ENCODE data around the gene TRPV2. TPM values are rescaled to one million over a fixed set of nuclear protein-coding genes. Genes with fewer than 3 reads are reported as not detected.

Gene TRPV2
- total and polyA plus RNA-seq, 7 experiments from 2014 or later = 66.8 to 141 (median 80.0) TPM

DNA sequence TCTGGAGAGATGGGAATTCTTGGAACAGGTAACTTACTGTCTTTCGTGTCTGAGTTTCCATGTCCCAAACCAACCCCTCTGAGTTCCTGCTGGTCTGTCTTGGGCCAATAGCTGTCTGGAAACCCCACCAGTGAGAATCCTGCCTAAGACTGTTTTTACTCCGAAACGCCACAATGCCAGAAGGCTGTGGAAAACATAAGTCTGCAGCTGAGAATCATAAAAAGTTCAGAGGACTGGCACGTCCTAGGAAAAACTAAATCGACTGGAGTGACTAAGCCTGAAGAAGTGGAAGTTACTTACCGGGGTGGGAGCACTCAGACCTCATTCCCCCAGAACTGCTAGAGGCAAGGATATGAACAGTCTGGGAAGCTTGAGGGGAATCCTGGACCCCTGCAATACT is 63.3 kb downstream of the TRPV2 start:
- no peaks in the 10 kb centered on the region for H3K4me1 ChIP-seq (ENCODE audit: control insufficient read depth in 2 of 2, insufficient read depth in 2 of 2, low read length in 2 of 2)
- Mint-ChIP-seq H3K36me3 (no peaks in the 10 kb centered on the region), H3K9me3 (no peaks in the 10 kb centered on the region), H3K27ac (no peak overlapping the region), H3K27me3 (no peaks in the 10 kb centered on the region), H3K4me3 (no peak overlapping the region), H3K4me1 (peaks cover 0 to 2% (median 0%) of the 10 kb centered on the region in 7 donors)
- DNase-seq (no peak), ATAC-seq (no peak)
- no peaks in the 10 kb centered on the region for H3K27me3 ChIP-seq (ENCODE audit: control insufficient read depth in 2 of 2, insufficient read depth in 2 of 2, low read length in 2 of 2)
- no peak overlapping the region for H3K27ac ChIP-seq (ENCODE audit: low read depth, low read length)
- intact Hi-C loops (cut with micrococcal nuclease) = no loop called here
- ChIA-PET CTCF (interaction anchor here (0.6 kb wide), 1 partner anchor 14 kb away, joined by 3 read pairs; no protein-coding TSS in a partner anchor), POLR2A (no interaction called here)
- no peaks in the 10 kb centered on the region for H3K9me3 ChIP-seq (ENCODE audit: control insufficient read depth in 2 of 3, low read length in 3 of 3)
- no peaks in the 10 kb centered on the region for H3K36me3 ChIP-seq (ENCODE audit: control insufficient read depth in 2 of 3, insufficient read depth in 3 of 3, low read length in 3 of 3)
- no peak overlapping the region for H3K4me3 ChIP-seq (ENCODE audit: low read length)

DNA sequence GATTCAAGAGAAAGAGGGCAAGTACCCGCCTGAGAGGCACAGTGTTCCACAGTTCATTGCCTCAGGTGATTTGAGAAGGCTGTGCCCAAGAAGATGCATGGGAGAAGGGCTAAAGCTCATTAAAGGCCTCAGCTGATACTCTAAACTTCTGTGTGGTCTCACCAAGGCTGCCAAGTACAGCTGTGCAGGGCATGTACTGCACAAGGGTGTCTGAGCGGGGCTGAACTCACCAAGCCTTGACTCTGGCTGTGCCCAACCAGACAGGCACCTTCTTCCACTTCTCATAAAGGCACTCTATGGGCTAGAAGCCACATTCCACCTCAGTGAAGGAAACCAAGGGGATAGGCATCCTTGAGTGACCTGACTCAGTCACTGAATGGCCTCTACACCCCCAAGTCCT is 63.9 kb downstream of the TRPV2 start:
- no peaks in the 10 kb centered on the region for H3K27me3 Mint-ChIP-seq
- no peak overlapping the region for H3K27ac Mint-ChIP-seq
- POLR2A ChIA-PET = no interaction called here
- intact Hi-C loops (cut with micrococcal nuclease) = no loop called here
- H3K4me1 ChIP-seq (ENCODE audit: control insufficient read depth in 2 of 2, insufficient read depth in 2 of 2, low read length in 2 of 2) = no peaks in the 10 kb centered on the region
- no peak for DNase-seq
- no peaks in the 10 kb centered on the region for H3K9me3 ChIP-seq (ENCODE audit: control insufficient read depth in 2 of 3, low read length in 3 of 3)
- CTCF ChIA-PET = interaction anchor here (0.6 kb wide), 1 partner anchor 14 kb away, joined by 3 read pairs; no protein-coding TSS in a partner anchor
- no peaks in the 10 kb centered on the region for H3K9me3 Mint-ChIP-seq
- no peak overlapping the region for H3K27ac ChIP-seq (ENCODE audit: low read depth, low read length)
- no peaks in the 10 kb centered on the region for H3K36me3 ChIP-seq (ENCODE audit: control insufficient read depth in 2 of 3, insufficient read depth in 3 of 3, low read length in 3 of 3)
- no peak for ATAC-seq
- no peak overlapping the region for H3K4me3 Mint-ChIP-seq
- H3K36me3 Mint-ChIP-seq = no peaks in the 10 kb centered on the region
- no peak overlapping the region for H3K4me3 ChIP-seq (ENCODE audit: low read length)
- H3K27me3 ChIP-seq (ENCODE audit: control insufficient read depth in 2 of 2, insufficient read depth in 2 of 2, low read length in 2 of 2) = no peaks in the 10 kb centered on the region
- H3K4me1 Mint-ChIP-seq = peaks cover 0 to 2% (median 0%) of the 10 kb centered on the region in 7 donors

DNA sequence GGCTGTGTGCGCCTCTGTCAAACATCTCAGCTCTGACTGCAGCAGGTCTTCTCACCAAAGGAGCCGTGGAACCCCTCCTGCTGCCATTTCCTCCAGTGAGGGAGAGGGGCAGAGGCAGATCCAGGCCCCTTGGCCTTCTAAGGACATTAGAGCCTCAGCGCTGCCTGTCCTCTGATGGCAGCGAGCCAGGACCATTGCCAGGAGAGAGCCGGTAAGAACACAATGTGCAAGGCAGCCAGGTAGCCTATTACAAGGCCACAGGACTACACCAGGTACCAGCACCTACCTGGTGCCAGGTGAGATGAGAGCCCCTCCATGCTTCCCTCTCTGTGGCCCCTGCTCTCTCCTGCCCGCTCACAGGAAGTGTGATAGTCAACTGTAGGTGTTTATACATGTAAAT is 65.6 kb downstream of the TRPV2 start:
- Histone ChIP-seq H3K9me3 (ENCODE audit: control insufficient read depth in 2 of 3, low read length in 3 of 3) (no peaks in the 10 kb centered on the region), H3K27ac (ENCODE audit: low read depth, low read length) (no peak overlapping the region), H3K36me3 (ENCODE audit: control insufficient read depth in 2 of 3, insufficient read depth in 3 of 3, low read length in 3 of 3) (no peaks in the 10 kb centered on the region), H3K4me1 (ENCODE audit: control insufficient read depth in 2 of 2, insufficient read depth in 2 of 2, low read length in 2 of 2) (no peaks in the 10 kb centered on the region), H3K4me3 (ENCODE audit: low read length) (no peak overlapping the region), H3K27me3 (ENCODE audit: control insufficient read depth in 2 of 2, insufficient read depth in 2 of 2, low read length in 2 of 2) (no peaks in the 10 kb centered on the region)
- Mint-ChIP-seq H3K27me3 (no peaks in the 10 kb centered on the region), H3K4me1 (peaks cover 0 to 5% (median 0%) of the 10 kb centered on the region in 7 donors), H3K36me3 (no peaks in the 10 kb centered on the region), H3K9me3 (no peaks in the 10 kb centered on the region), H3K4me3 (no peak overlapping the region), H3K27ac (no peak overlapping the region)
- POLR2A ChIA-PET = no interaction called here
- intact Hi-C loops (cut with micrococcal nuclease) = no loop called here
- DNase-seq (no peak), ATAC-seq (no peak)
- CTCF ChIA-PET = no interaction called here

DNA sequence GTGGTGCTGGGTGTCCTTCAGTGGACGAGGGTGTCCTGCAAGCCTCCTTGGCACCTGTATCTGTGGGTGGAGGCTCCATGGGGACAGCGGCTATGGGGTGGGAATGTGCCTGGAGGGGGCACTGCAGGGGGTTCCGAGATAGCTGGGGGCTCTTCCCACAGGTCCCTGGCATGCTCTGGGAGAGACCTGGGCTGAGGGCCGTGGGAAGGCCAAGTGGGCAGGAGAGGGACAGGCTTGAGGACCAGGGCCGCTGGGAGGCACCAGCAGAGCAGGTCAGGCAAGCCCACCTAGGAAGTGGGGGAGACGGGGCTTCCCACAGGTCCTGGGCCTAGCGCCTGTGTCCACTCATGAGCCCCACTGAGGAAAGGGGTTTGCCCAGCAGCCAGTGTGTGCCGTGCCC is 66.9 kb downstream of the TRPV2 start:
- no peaks in the 10 kb centered on the region for H3K36me3 ChIP-seq (ENCODE audit: control insufficient read depth in 2 of 3, insufficient read depth in 3 of 3, low read length in 3 of 3)
- Mint-ChIP-seq H3K27me3 (no peaks in the 10 kb centered on the region), H3K4me1 (peaks cover 0 to 7% (median 0%) of the 10 kb centered on the region in 7 donors), H3K36me3 (peaks cover 0 to 6% (median 0%) of the 10 kb centered on the region in 5 donors), H3K27ac (no peak overlapping the region), H3K4me3 (no peak overlapping the region), H3K9me3 (no peaks in the 10 kb centered on the region)
- H3K27ac ChIP-seq (ENCODE audit: low read depth, low read length) = no peak overlapping the region
- no peaks in the 10 kb centered on the region for H3K9me3 ChIP-seq (ENCODE audit: control insufficient read depth in 2 of 3, low read length in 3 of 3)
- no peak for ATAC-seq
- DNase-seq = no peak
- H3K4me1 ChIP-seq (ENCODE audit: control insufficient read depth in 2 of 2, insufficient read depth in 2 of 2, low read length in 2 of 2) = no peaks in the 10 kb centered on the region
- no peak overlapping the region for H3K4me3 ChIP-seq (ENCODE audit: low read length)
- intact Hi-C loops (cut with micrococcal nuclease) = no loop called here
- no peaks in the 10 kb centered on the region for H3K27me3 ChIP-seq (ENCODE audit: control insufficient read depth in 2 of 2, insufficient read depth in 2 of 2, low read length in 2 of 2)
- ChIA-PET CTCF (interaction anchor here (0.6 kb wide), 1 partner anchor 119 kb away, joined by 3 read pairs; no protein-coding TSS in a partner anchor), POLR2A (no interaction called here)

GRCh38 chr17:16483021-16483645 is 67.8 kb downstream of the TRPV2 start:
- CTCF ChIA-PET = no interaction called here
- Mint-ChIP-seq H3K4me3 (no peak overlapping the region), H3K27ac (no peak overlapping the region), H3K4me1 (peaks cover 0 to 8% (median 0%) of the 10 kb centered on the region in 7 donors), H3K9me3 (no peaks in the 10 kb centered on the region), H3K27me3 (no peaks in the 10 kb centered on the region), H3K36me3 (peaks cover 0 to 6% (median 0%) of the 10 kb centered on the region in 5 donors)
- intact Hi-C loops (cut with micrococcal nuclease) = no loop called here
- DNase-seq (no peak), ATAC-seq (no peak)
- POLR2A ChIA-PET = no interaction called here
- Histone ChIP-seq H3K4me1 (ENCODE audit: control insufficient read depth in 2 of 2, insufficient read depth in 2 of 2, low read length in 2 of 2) (no peaks in the 10 kb centered on the region), H3K36me3 (ENCODE audit: control insufficient read depth in 2 of 3, insufficient read depth in 3 of 3, low read length in 3 of 3) (no peaks in the 10 kb centered on the region), H3K9me3 (ENCODE audit: control insufficient read depth in 2 of 3, low read length in 3 of 3) (no peaks in the 10 kb centered on the region), H3K4me3 (ENCODE audit: low read length) (no peak overlapping the region), H3K27me3 (ENCODE audit: control insufficient read depth in 2 of 2, insufficient read depth in 2 of 2, low read length in 2 of 2) (no peaks in the 10 kb centered on the region), H3K27ac (ENCODE audit: low read depth, low read length) (no peak overlapping the region)

DNA sequence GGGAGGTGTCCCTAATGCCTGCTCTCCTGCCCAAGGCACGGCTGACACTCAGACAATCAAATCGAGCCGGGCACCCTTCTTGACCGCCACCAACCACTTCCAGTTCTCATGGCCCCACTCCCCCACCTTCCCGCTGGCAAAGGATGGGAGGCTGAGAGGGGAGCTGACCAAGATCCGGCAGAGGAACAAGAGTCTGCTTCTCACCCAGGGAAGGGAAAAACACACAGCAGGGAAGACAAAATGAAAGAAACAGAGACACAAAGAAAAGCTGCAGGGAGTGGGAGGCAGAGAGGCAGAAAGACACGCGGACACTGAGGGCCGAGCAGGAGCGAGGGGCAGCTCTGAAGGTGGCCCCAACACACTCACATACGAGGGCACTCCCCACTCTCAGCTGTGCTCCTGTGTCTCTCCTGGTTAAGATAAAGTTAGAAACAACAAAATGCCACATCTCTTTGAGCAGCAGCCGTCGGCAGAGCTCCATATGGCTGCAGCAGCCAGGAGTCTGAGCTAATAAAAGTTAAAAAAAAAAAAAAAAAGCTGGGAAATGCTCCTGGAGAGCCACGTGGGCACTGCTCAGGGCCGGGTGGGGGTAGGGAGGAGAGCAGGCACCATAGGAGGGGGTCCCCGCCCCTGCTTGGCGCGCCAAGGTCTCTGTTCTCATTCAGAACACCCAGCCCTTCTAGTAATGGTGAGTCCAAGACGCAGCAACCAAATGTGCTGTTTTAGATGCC is 69.2 kb downstream of the TRPV2 start:
- Histone ChIP-seq H3K4me3 (ENCODE audit: low read length) (no peak overlapping the region), H3K9me3 (ENCODE audit: control insufficient read depth in 2 of 3, low read length in 3 of 3) (no peaks in the 10 kb centered on the region), H3K27me3 (ENCODE audit: control insufficient read depth in 2 of 2, insufficient read depth in 2 of 2, low read length in 2 of 2) (no peaks in the 10 kb centered on the region), H3K36me3 (ENCODE audit: control insufficient read depth in 2 of 3, insufficient read depth in 3 of 3, low read length in 3 of 3) (no peaks in the 10 kb centered on the region), H3K27ac (ENCODE audit: low read depth, low read length) (no peak overlapping the region), H3K4me1 (ENCODE audit: control insufficient read depth in 2 of 2, insufficient read depth in 2 of 2, low read length in 2 of 2) (no peaks in the 10 kb centered on the region)
- Mint-ChIP-seq H3K4me3 (no peak overlapping the region), H3K9me3 (no peaks in the 10 kb centered on the region), H3K27me3 (peaks cover 0 to 3% (median 0%) of the 10 kb centered on the region in 5 donors), H3K36me3 (peaks cover 0 to 6% (median 0%) of the 10 kb centered on the region in 5 donors), H3K4me1 (peaks cover 0 to 12% (median 0%) of the 10 kb centered on the region in 7 donors), H3K27ac (peak overlapping the region in 1 of 9 donors; percentile 59)
- DNase-seq (no peak), ATAC-seq (no peak)
- intact Hi-C loops (cut with micrococcal nuclease) = no loop called here
- POLR2A ChIA-PET = no interaction called here
- CTCF ChIA-PET = no interaction called here

All from naive thymus-derived CD4-positive, alpha-beta T cell (primary cell).